H4 (cell line): ENCODE data around the gene TEX19. TPM values are rescaled to one million over a fixed set of nuclear protein-coding genes. Genes with fewer than 3 reads are reported as not detected.
"Not testable (repeated sequence)": the region's sequence is repeated elsewhere in the genome, so short reads cannot be mapped to it uniquely, and the experiment has no call there.

Experiments used
- DNase-seq: peaks from one replicate; pipeline ENCODE4 v3.0.0-alpha.2; 2015; ENCODE audit warnings: low spot score
- total RNA-seq: library from RNA; depleted of rRNA; stranded (reverse); fragments of >200 nt; shearing (Covaris generic); gene quantifications from 2 replicates; pipeline ENCODE4 v1.2.3, GENCODE V29; 2014; rRNA removed

TEX19 gene
- total RNA-seq, 1 experiment from 2014 or later: 0.68 TPM

DNA sequence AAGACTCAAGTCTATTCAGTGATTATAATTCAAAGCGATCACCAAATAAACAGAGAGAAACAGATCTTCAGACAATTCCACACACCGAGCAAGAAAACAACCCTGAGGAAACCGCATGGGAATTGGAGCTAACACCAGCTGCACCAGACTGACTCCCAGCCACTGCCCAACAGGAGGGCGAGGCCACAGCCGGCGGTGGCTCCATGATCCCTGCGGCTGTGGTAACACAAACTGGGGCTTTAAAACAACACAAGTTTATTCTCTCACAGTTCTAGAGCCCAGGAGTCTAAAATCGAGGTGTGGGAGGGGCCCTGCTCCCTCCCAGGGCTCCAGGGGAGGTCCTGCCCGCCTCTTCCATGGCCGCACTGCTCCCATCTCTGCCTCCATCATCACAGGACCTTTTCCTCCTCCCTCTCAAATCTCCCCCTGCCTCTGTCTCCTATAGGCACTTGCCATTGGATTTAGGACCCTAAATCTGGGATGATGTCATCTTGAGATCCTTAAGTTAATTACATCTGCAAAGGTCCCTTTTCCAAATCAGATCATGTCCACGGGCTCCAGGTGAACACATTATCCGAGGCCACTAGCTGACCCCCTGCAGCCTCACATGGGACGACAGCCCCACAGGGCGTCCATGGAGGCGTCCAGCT is 49.4 kb downstream of the TEX19 start:
- peak; percentile 71 for DNase-seq

DNA sequence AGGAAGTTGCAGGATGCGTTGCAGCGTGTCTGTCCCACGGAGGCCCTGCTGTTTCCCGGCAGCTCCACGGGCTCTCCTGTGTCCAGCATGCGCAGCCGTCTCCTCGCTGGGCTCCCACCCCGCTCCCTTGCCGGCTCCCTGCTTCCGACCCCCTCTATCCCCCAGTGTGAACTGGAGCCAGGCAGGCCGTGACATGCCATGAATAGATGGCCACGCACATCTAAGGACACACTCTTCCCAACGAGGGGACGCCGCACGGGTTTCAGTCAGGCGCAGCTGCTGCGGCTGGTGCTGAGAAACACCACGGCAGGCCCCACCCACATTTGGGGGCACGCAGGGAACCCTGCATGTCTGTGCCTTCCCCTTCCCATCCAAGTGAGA is 49.9 kb downstream of the TEX19 start:
- no peak for DNase-seq

DNA sequence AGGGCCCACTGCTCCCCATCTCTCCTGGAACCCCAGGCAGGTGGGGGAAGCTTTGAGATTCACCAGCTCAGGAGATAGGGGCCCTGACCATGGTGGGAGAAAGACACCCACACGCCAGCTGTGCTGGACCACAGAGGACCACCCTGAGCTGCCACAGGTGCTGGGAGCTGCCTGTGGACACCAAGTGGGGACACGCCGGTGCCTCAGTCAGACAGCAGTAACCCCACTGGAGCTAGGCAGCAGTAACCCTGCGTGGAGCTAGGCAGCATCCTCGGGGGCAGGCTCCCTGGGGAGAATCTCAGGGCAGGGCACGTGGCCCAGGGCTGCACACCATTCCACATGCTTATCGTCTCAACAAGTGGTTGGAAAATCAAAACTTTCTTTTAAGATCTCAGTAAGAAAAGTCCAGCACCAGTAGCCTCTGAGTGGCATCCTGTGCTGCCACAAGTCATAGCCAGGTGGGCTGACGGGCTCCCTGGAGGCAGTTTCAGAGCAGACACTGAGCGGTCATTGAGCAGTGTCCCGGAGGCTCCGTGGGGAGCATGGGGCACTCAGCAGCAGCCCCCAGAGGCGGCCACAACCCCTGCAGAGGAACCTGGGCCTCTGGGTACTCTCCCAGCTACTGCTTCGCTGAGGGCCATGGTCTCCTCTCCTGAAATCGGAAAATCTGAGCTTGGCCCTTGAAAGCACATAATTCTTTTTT is 51.1 kb downstream of the TEX19 start:
- DNase-seq: no peak

DNA sequence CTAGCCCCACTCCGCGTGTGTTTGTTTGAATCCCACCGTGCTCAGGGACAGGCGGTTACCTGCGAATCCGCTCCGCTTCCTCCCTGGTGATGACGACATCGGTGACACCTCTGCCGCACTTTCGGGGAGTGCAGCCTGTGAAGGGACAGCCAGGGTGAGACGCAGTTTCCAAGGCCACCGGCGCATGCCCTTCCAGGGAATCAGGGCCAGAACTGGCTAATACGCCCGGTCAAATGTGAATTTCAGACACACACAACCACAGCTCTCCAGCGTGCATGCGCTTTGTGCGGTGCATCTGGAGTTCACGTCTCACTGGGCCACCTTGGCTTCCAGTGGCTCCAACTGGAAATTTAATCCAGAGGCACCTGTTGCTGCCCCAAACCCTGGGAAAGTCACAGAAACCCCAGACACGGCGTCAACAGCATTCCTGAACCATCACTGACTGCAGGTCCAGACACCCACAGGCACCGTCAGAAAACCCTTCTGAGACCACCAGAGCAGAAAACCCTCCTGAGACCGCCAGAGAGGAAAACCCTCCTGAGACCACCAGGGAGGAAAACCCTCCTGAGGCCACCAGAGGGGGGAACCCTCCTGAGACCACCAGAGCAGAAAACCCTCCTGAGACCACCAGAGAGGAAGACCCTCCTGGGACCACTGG is 52.5 kb downstream of the TEX19 start:
- no peak for DNase-seq

DNA sequence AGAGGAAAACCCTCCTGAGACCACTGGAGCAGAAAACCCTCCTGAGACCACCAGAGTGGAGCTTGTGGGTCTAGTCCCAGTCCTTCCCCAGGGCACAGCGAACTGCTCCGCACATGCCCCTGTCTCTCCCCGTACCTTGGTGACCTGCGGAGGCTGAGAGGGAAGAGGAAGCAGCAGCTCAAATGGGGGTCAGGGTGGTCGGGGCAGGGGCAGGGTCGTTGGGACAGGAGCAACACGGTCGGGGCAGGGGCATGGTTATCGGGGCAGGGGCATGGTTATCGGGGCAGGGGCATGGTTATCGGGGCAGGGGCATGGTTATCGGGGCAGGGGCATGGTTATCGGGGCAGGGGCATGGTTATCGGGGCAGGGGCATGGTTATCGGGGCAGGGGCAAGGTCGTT is 53.0 kb downstream of the TEX19 start:
- not testable (repeated sequence) for DNase-seq

DNA sequence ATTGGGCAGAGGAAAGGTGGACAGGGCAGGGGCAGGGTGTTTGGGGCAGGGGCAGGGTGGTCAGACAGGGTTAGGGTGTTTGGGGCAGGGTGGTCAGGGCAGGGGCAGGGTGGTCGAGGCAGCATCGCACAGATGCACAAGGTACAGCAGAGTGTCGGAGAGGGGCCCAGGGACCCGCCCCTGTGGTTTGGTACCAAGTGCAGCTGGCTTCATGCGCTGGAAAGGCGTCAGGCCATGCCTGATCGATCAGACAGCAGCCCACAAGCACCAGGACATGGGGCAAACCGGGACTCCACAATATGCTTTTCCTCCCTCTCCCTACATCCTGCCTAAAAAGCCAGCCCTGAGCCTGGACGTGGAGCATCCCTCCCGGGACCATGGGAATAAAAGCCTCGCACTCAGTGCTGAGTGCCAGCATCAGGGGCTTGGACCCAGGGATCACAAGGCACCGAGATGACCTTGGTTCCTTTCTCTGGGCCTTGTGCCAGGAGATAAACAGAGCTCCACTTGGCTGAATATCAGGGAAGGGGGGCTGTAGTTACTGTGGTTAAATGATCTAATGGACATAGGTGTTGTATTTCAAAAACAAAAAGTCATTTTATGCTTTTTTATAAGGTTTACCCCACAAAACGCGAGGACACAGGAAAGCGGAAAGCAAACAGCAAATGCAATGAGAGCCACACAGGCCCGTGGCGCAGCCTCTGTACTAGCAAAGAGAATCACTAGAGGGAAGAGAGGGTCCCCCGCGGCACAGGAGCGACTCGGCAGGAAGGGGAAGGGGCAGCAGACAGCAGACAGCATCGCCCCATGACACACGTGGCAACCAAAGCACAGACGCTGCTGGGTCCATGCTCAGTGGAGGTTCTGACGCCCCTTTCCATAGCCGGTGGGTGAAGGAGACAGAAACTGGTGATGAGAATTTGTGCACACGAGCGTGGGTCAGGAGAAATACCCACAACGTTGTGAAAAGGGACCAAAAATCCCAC is 53.8 kb downstream of the TEX19 start:
- DNase-seq: no peak

Other genes starting within 250 kb of the TEX19 start
- 1.8 and 4.7 TPM in 2 replicates for gene CCDC57, start 146.4 kb upstream of the TEX19 start, total RNA-seq
- 22.2 and 30.0 TPM in 2 replicates for gene SLC16A3, start 130.2 kb upstream of the TEX19 start, total RNA-seq
- 30.3 and 33.9 TPM in 2 replicates for gene CSNK1D, start 85.5 kb upstream of the TEX19 start, total RNA-seq
- gene CD7, start 41.6 kb upstream of the TEX19 start, total RNA-seq: 0.06 and 1.5 TPM in 2 replicates
- gene SECTM1, start 25.5 kb upstream of the TEX19 start, total RNA-seq: 30.1 and 30.7 TPM in 2 replicates
- not detected in 2 replicates for gene UTS2R, start 12.5 kb downstream of the TEX19 start, total RNA-seq
- 6.3 and 8.4 TPM in 2 replicates for gene HEXD, start 59.1 kb downstream of the TEX19 start, total RNA-seq
- gene OGFOD3, start 59.3 kb downstream of the TEX19 start, total RNA-seq: 28.3 and 30.1 TPM in 2 replicates
- 73.5 and 78.9 TPM in 2 replicates for gene CYBC1, start 91.5 kb downstream of the TEX19 start, total RNA-seq
- 71.6 and 74.3 TPM in 2 replicates for gene NARF, start 99.5 kb downstream of the TEX19 start, total RNA-seq
- gene FOXK2, start 160.5 kb downstream of the TEX19 start, total RNA-seq: 26.1 and 34.0 TPM in 2 replicates